OCI-LY1 (cell line): ENCODE measurements around the gene CNN2.

Experiments
- H2AFZ ChIP-seq: fragments of 200-600 bp; sonication (generic), shearing (Covaris generic); 2 replicates; pipeline ENCODE4 v1.6.0; 2014; ENCODE audit warnings: antibody characterized with exemption, mild to moderate bottlenecking, low read length
- H3F3A ChIP-seq: fragments of 200-600 bp; sonication (generic), shearing (Covaris generic); 2 replicates; pipeline ENCODE4 v1.6.0; 2014; ENCODE audit warnings: mild to moderate bottlenecking, antibody characterized with exemption, low read length, moderate library complexity; ENCODE audit not compliant: insufficient read depth
- H3K27ac ChIP-seq: fragments of 200-600 bp; sonication (generic); 2 replicates; pipeline ENCODE4 v1.5.1; 2014; ENCODE audit warnings: low read length, mixed run types, mild to moderate bottlenecking, low read depth; ENCODE audit not compliant: poor library complexity, severe bottlenecking
- H3K27me3 ChIP-seq: fragments of 200-600 bp; sonication (generic); 2 replicates; pipeline ENCODE4 v1.6.0; 2014; ENCODE audit warnings: antibody characterized with exemption, mild to moderate bottlenecking, low read length, moderate library complexity; ENCODE audit not compliant: insufficient read depth
- H3K36me3 ChIP-seq: fragments of 200-600 bp; sonication (generic); 2 replicates; pipeline ENCODE4 v1.6.1; 2014; ENCODE audit warnings: mild to moderate bottlenecking, antibody characterized with exemption, low read length, moderate library complexity, mixed read lengths; ENCODE audit not compliant: insufficient read depth
- H3K4me1 ChIP-seq: fragments of 200-600 bp; sonication (generic); 2 replicates; pipeline ENCODE4 v1.5.1; 2014; ENCODE audit warnings: mild to moderate bottlenecking, low read length, moderate library complexity; ENCODE audit not compliant: insufficient read depth, severe bottlenecking
- H3K4me2 ChIP-seq: fragments of 200-600 bp; sonication (generic), shearing (Covaris generic); 2 replicates; pipeline ENCODE4 v1.6.1; 2014; ENCODE audit warnings: low read length
- H3K4me3 ChIP-seq: fragments of 200-600 bp; sonication (generic); 2 replicates; pipeline ENCODE4 v1.5.1; 2014; ENCODE audit warnings: low read length, low read depth, mild to moderate bottlenecking, mixed read lengths; ENCODE audit not compliant: poor library complexity, severe bottlenecking
- H3K79me2 ChIP-seq: fragments of 200-600 bp; shearing (Covaris generic); 2 replicates; pipeline ENCODE4 v1.6.1; 2016; ENCODE audit warnings: mixed run types, low read length, mixed read lengths; ENCODE audit not compliant: insufficient read depth
- H3K9ac ChIP-seq: fragments of 200-600 bp; sonication (generic), shearing (Covaris generic); 2 replicates; pipeline ENCODE4 v1.6.1; 2014; ENCODE audit warnings: mild to moderate bottlenecking, low read length, mixed read lengths
- H3K9me2 ChIP-seq: fragments of 200-600 bp; sonication (generic), shearing (Covaris generic); 2 replicates; pipeline ENCODE4 v1.6.1; 2014; ENCODE audit warnings: low read depth, mild to moderate bottlenecking, low read length, mixed read lengths
- H3K9me3 ChIP-seq: fragments of 200-600 bp; shearing (Covaris generic); 2 replicates; pipeline ENCODE4 v1.6.1; 2014; ENCODE audit warnings: low read length, mixed read lengths
- H4K20me1 ChIP-seq: fragments of 200-600 bp; sonication (generic), shearing (Covaris generic); 2 replicates; pipeline ENCODE4 v1.6.0; 2016; ENCODE audit warnings: mild to moderate bottlenecking, low read length; ENCODE audit not compliant: insufficient read depth
- EZH2 ChIP-seq: fragments of 200-600 bp; sonication (generic), shearing (Covaris generic); IDR thresholded peaks from 2 replicates; pipeline ENCODE4 v1.8.0; 2017; ENCODE audit warnings: borderline replicate concordance, mixed run types, mild to moderate bottlenecking, antibody characterized with exemption, low read length, moderate library complexity, mixed read lengths
- TF ChIP-seq, protein P1 (sequence below): fragments of 200-600 bp; sonication (generic), shearing (Covaris generic); IDR thresholded peaks from 2 replicates; pipeline ENCODE4 v1.5.1; 2017; ENCODE audit warnings: mild to moderate bottlenecking, antibody characterized with exemption, low read length, moderate library complexity, mixed read lengths

CNN2 gene

DNA sequence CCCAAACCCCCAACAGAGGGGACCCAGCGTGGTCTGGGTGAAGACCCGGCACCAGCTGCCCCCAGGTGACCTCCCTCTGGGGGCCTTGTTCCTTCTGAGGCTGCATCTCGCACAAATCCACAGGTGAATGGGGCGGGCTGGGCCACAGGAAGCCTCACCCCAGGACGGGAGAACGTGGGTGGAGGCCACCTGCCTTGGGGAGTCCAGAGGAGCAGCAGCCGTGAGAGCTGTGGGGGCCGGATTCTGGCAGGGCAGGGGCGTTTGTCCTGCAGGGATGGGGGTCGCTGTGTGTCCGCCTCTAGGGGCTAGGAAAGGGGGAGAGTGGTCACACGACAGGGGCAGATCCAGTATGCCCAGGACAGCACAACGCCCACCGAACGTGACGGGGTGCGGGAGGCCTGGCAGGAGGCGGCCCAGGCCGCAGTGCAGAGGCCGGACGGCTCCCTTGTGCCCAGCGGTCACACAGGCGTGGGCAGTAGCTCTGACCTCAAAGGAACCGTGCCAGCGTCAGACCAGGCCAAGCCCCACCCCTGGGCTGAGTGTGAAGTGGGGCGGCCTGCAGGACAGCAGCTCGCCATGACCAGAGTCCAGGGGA lies 62.1 kb downstream of the CNN2 start:
- Histone ChIP-seq H3K9ac (peak overlapping the region; percentile 14; the same call in 1 of the 2 replicates), H2AFZ (no peak overlapping the region), H3K4me3 (no peak overlapping the region), H3K36me3 (peaks cover 79% of the 10 kb centered on the region), H3K9me2 (no peaks in the 10 kb centered on the region), H3K27ac (peak overlapping the region; percentile 89), H3K79me2 (no peaks in the 10 kb centered on the region), H3K4me1 (peaks cover 56% of the 10 kb centered on the region), H3K9me3 (no peaks in the 10 kb centered on the region), H3F3A (peaks cover 2% of the 10 kb centered on the region; the same call in 1 of the 2 replicates), H3K27me3 (no peaks in the 10 kb centered on the region), H4K20me1 (no peaks in the 10 kb centered on the region), H3K4me2 (no peak overlapping the region; the same call in 1 of the 2 replicates)
- no peak for TF ChIP-seq EZH2
- TF ChIP-seq, protein P1, sequence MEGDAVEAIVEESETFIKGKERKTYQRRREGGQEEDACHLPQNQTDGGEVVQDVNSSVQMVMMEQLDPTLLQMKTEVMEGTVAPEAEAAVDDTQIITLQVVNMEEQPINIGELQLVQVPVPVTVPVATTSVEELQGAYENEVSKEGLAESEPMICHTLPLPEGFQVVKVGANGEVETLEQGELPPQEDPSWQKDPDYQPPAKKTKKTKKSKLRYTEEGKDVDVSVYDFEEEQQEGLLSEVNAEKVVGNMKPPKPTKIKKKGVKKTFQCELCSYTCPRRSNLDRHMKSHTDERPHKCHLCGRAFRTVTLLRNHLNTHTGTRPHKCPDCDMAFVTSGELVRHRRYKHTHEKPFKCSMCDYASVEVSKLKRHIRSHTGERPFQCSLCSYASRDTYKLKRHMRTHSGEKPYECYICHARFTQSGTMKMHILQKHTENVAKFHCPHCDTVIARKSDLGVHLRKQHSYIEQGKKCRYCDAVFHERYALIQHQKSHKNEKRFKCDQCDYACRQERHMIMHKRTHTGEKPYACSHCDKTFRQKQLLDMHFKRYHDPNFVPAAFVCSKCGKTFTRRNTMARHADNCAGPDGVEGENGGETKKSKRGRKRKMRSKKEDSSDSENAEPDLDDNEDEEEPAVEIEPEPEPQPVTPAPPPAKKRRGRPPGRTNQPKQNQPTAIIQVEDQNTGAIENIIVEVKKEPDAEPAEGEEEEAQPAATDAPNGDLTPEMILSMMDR, result no peak
